Measurements from ENCODE around the gene ZFAND5.

- no peak for TF ChIP-seq CTCF (IDR thresholded peaks at IDR 0.05)
- no peak for TF ChIP-seq POLR2A (IDR thresholded peaks at IDR 0.05)
- no peak for TF ChIP-seq EP300 (IDR thresholded peaks at IDR 0.05)
These were observed 40.0 kb downstream of the ZFAND5 start for GRCh38 chr9:72324974-72325373.
